ENCODE data around the gene SLC25A33.

GRCh38 chr1:9605946-9606455 lies 66.7 kb downstream of the SLC25A33 start:
- TF ChIP-seq CTCF (IDR thresholded peaks at IDR 0.05; ENCODE audit: borderline replicate concordance, extremely low read depth, low read length, poor library complexity, severe bottlenecking) (no peak), EZH2 (IDR thresholded peaks at IDR 0.05; ENCODE audit: borderline replicate concordance, low read depth, low read length, severe bottlenecking) (no peak)

All from DND-41 (cell line).